Cardiac muscle cell (in vitro differentiated cells and primary cell): ENCODE measurements around the gene FUCA1. TPM values are rescaled to one million over a fixed set of nuclear protein-coding genes. Genes with fewer than 3 reads are reported as not detected.

ENCODE experiments used
- DNase-seq, 2 donors: peaks; one replicate each; pipeline versions ENCODE4 v3.0.0 to v3.0.0-alpha.2; 2010 to 2017; ENCODE audit warnings: low read depth in 1 of 2, low spot score in 1 of 2
- H3K27ac ChIP-seq: fragments of 200-600 bp; sonication (generic); 2 replicates; pipeline ENCODE4 v1.5.1; 2016
- H3K27me3 ChIP-seq: fragments of 200-600 bp; sonication (generic); 2 replicates; pipeline ENCODE4 v1.6.0; 2016; ENCODE audit warnings: control low read depth
- H3K36me3 ChIP-seq: fragments of 200-600 bp; sonication (generic); 2 replicates; pipeline ENCODE4 v1.5.1; 2016; ENCODE audit warnings: control low read depth
- H3K4me1 ChIP-seq: fragments of 200-600 bp; sonication (generic); 2 replicates; pipeline ENCODE4 v1.8.1; 2017; ENCODE audit warnings: low read depth, mild to moderate bottlenecking, mixed run types
- H3K4me3 ChIP-seq: fragments of 200-600 bp; sonication (generic); 2 replicates; pipeline ENCODE4 v1.5.1; 2016; ENCODE audit warnings: mild to moderate bottlenecking
- H3K9me3 ChIP-seq: fragments of 200-600 bp; sonication (generic); 2 replicates; pipeline ENCODE4 v1.5.1; 2017; ENCODE audit warnings: low read depth, mild to moderate bottlenecking, control low read depth
- CTCF ChIP-seq: IDR thresholded peaks from 2 replicates; pipeline ENCODE4 v1.5.1; 2012; ENCODE audit warnings: low read depth, mild to moderate bottlenecking, low read length
- polyA plus RNA-seq: library from polyadenylated mRNA; unstranded; fragments of >200 nt; fragmentation: Nextera tagmentation; extraction: Ambion mirVana; gene quantifications from 2 replicates; pipeline ENCODE4 v1.2.1, GENCODE V29; 2016
- total RNA-seq: library from RNA; depleted of rRNA; stranded (reverse); fragments of >200 nt; gene quantifications from 2 replicates; pipeline ENCODE4 v1.2.3, GENCODE V29; 2016

Gene FUCA1
- total and polyA plus RNA-seq, 2 experiments from 2014 or later = 25.0 to 36.6 TPM

- TF ChIP-seq CTCF = no peak
- Histone ChIP-seq H3K4me1 (no peaks in the 10 kb centered on the region), H3K27ac (no peak overlapping the region), H3K4me3 (no peak overlapping the region), H3K9me3 (no peaks in the 10 kb centered on the region), H3K27me3 (no peaks in the 10 kb centered on the region), H3K36me3 (no peaks in the 10 kb centered on the region)
- no peak for DNase-seq
Observed at GRCh38 chr1:23911921-23912320, 43.8 kb upstream of the FUCA1 start.

GRCh38 chr1:23910553-23911246 is 42.6 kb upstream of the FUCA1 start:
- no peak for TF ChIP-seq CTCF
- DNase-seq = no peak
- Histone ChIP-seq H3K9me3 (no peaks in the 10 kb centered on the region), H3K27ac (no peak overlapping the region), H3K27me3 (peaks cover 6% of the 10 kb centered on the region), H3K4me1 (no peaks in the 10 kb centered on the region), H3K4me3 (no peak overlapping the region), H3K36me3 (no peaks in the 10 kb centered on the region)

GRCh38 chr1:23910144-23910543 is 42.1 kb upstream of the FUCA1 start:
- no peaks in the 10 kb centered on the region for H3K4me1 ChIP-seq
- peaks cover 10% of the 10 kb centered on the region for H3K27me3 ChIP-seq
- TF ChIP-seq CTCF = no peak
- H3K9me3 ChIP-seq = no peaks in the 10 kb centered on the region
- DNase-seq = no peak
- no peaks in the 10 kb centered on the region for H3K36me3 ChIP-seq
- H3K27ac ChIP-seq = no peak overlapping the region
- no peak overlapping the region for H3K4me3 ChIP-seq

- H3K4me1 ChIP-seq = no peaks in the 10 kb centered on the region
- H3K4me3 ChIP-seq = no peak overlapping the region
- DNase-seq = no peak
- no peaks in the 10 kb centered on the region for H3K9me3 ChIP-seq
- no peak for TF ChIP-seq CTCF
- H3K27ac ChIP-seq = no peak overlapping the region
- H3K27me3 ChIP-seq = peaks cover 17% of the 10 kb centered on the region
- no peaks in the 10 kb centered on the region for H3K36me3 ChIP-seq
Observed at GRCh38 chr1:23909412-23909811, 41.3 kb upstream of the FUCA1 start.

GRCh38 chr1:23908453-23909341 is 40.6 kb upstream of the FUCA1 start:
- Histone ChIP-seq H3K27me3 (peaks cover 24% of the 10 kb centered on the region), H3K27ac (no peak overlapping the region), H3K9me3 (no peaks in the 10 kb centered on the region), H3K4me3 (no peak overlapping the region), H3K36me3 (no peaks in the 10 kb centered on the region), H3K4me1 (no peaks in the 10 kb centered on the region)
- no peak for DNase-seq
- no peak for TF ChIP-seq CTCF
